ENCODE measurements around the gene KLF7. TPM values are rescaled to one million over a fixed set of nuclear protein-coding genes. Genes with fewer than 3 reads are reported as not detected.

KLF7 gene
- total and polyA plus RNA-seq, 2 donors (not counting 3 experiments of a cell fraction or from before 2014, with no cell fraction given), result 32.8 to 42.9 TPM

DNA sequence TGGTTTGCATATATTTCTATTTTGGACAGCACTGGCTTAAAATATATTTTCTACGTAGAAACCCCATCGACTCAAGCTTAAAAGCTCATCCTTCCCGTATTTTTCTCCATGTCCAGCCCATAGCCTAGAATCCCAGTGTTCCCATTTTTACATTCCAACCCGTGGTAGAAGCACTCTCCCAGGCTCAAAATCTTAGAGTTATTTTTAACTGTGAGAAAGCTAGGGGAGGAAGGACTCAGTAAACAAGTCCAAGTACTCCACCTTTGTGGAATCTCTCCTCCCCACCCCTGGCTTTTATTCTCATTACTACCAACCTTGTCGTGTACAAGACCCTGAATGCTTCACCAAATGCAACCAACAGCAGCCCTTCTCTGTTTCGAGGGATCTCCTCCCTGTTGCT is 69.8 kb downstream of the KLF7 start:
- dilution Hi-C loops (cut with MboI; ENCODE audit: extremely low pct_ligation_motif_present, low sequenced_read_pairs), result no loop called here
- Histone ChIP-seq H4K20me1 (replicated peaks; ENCODE audit: control insufficient read depth, extremely low read depth, insufficient read depth, low read length) (peaks cover 3% of the 10 kb centered on the region), H3K36me3 (ENCODE audit: control insufficient read depth in 2 of 2, extremely low read depth in 1 of 2, insufficient read depth in 2 of 2, low read length in 2 of 2) (peaks cover 0 to 3% of the 10 kb centered on the region in 2 experiments), H3K27me3 (ENCODE audit: control insufficient read depth in 2 of 2, insufficient read depth in 2 of 2, low read length in 2 of 2) (no peaks in the 10 kb centered on the region), H3K4me1 (ENCODE audit: control insufficient read depth, extremely low read depth, insufficient read depth, low read length) (peaks cover 5% of the 10 kb centered on the region), H3K4me3 (replicated peaks in 1 of 3; ENCODE audit: insufficient read depth in 1 of 3, low read depth in 1 of 3, low read length in 3 of 3) (no peak overlapping the region), H3K9ac (replicated peaks; ENCODE audit: extremely low read depth, insufficient read depth, low read length) (no peak overlapping the region), H3K4me2 (ENCODE audit: insufficient read depth, low read length) (no peak overlapping the region), H3K27ac (ENCODE audit: insufficient read depth, low read depth, low read length) (no peak overlapping the region), H3K9me3 (replicated peaks; ENCODE audit: control insufficient read depth, insufficient read depth, low read length) (no peaks in the 10 kb centered on the region), H2AFZ (ENCODE audit: low read depth, low read length) (no peak overlapping the region), H3K79me2 (ENCODE audit: control insufficient read depth, insufficient read depth, low read length) (peaks cover 77% of the 10 kb centered on the region), H3K9me1 (replicated peaks; ENCODE audit: control insufficient read depth, extremely low read depth, insufficient read depth, low read length) (no peaks in the 10 kb centered on the region)
- CTCF ChIA-PET, result interaction anchor here (1.0 to 1.8 kb wide), 2 partner anchors 12 to 26 kb away, joined by 4 to 6 read pairs; no protein-coding TSS in a partner anchor
- TF ChIP-seq EZH2 (IDR thresholded peaks at IDR 0.05; ENCODE audit: borderline replicate concordance, low read depth, low read length, severe bottlenecking) (no peak), POLR2A (IDR thresholded peaks at IDR 0.05; ENCODE audit: low read depth, low read length) (no peak), JUN (IDR thresholded peaks at IDR 0.05; ENCODE audit: borderline replicate concordance, insufficient read depth, insufficient read length, low read depth) (no peak), POLR2AphosphoS5 (IDR thresholded peaks at IDR 0.05; ENCODE audit: insufficient read depth, low read depth, low read length) (no peak), GATA2 (IDR thresholded peaks at IDR 0.05; ENCODE audit: insufficient read depth, insufficient read length, low read depth, low read length) (no peak), FOS (IDR thresholded peaks at IDR 0.05; ENCODE audit: borderline replicate concordance, insufficient read depth, low read length) (no peak), MYC (IDR thresholded peaks at IDR 0.05; ENCODE audit: low read depth, low read length) (no peak)
- TF ChIP-seq, protein P1, sequence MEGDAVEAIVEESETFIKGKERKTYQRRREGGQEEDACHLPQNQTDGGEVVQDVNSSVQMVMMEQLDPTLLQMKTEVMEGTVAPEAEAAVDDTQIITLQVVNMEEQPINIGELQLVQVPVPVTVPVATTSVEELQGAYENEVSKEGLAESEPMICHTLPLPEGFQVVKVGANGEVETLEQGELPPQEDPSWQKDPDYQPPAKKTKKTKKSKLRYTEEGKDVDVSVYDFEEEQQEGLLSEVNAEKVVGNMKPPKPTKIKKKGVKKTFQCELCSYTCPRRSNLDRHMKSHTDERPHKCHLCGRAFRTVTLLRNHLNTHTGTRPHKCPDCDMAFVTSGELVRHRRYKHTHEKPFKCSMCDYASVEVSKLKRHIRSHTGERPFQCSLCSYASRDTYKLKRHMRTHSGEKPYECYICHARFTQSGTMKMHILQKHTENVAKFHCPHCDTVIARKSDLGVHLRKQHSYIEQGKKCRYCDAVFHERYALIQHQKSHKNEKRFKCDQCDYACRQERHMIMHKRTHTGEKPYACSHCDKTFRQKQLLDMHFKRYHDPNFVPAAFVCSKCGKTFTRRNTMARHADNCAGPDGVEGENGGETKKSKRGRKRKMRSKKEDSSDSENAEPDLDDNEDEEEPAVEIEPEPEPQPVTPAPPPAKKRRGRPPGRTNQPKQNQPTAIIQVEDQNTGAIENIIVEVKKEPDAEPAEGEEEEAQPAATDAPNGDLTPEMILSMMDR (IDR thresholded peaks at IDR 0.05; ENCODE audit: extremely low read depth in 1 of 2, insufficient read depth in 1 of 2, low read depth in 1 of 2, low read length in 2 of 2), result no peak
- DNase-seq (ENCODE audit: low read depth, low spot score) (no peak), FAIRE-seq (no peak)
- intact Hi-C loops (cut with micrococcal nuclease), result loop anchor here (10.0 kb wide), 1 partner anchor 401 kb away; no protein-coding TSS in a partner anchor
- no TSS peak for BruUV-seq (replicated peaks)
- POLR2A ChIA-PET, result no interaction called here
